ENCODE measurements around the gene FKRP. TPM values are rescaled to one million over a fixed set of nuclear protein-coding genes. Genes with fewer than 3 reads are reported as not detected.

Gene FKRP
- total RNA-seq, 2 experiments from 2014 or later: 15.5 to 18.9 TPM

DNA sequence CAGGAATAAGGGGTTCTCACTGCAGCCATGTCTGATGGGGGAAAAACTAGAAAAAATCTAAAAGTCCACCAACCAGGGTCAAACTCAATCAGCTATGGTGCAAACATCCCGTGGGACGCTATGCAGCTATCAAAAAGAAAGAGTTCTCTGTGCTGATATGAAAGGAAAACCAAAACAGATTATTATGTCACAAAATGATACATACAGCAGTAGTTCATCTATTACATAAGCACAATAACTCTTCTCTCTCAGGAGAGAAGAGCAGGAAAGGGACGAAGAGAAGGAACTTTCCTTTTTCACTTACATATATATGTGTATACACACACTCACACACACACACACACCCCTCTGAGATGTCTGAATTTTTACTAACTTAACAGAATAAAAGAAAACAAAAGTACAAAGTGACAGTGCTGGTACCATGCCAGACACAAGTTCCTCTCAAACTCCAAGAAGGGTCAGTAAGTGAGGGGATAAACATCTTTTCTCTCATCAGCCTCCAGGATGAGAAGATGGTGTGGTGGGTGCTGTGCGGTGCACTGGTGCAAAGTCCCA is 2.9 kb upstream of the FKRP start:
- H3K36me3 ChIP-seq (ENCODE audit: insufficient read depth, low read length): peaks cover 50% of the 10 kb centered on the region
- peaks cover 15% of the 10 kb centered on the region; the same call in 1 of the 2 replicates for H4K20me1 ChIP-seq (ENCODE audit: insufficient read depth, low read length)
- TSS peak; percentile 56 for BruUV-seq (replicated peaks)
- POLR2A ChIA-PET: no interaction called here
- no peak overlapping the region for H3K4me3 ChIP-seq (ENCODE audit: low read depth, low read length, poor library complexity, severe bottlenecking)
- H2AFZ ChIP-seq (ENCODE audit: low read length): no peak overlapping the region
- no peaks in the 10 kb centered on the region for H3K9me3 ChIP-seq (ENCODE audit: low read length)
- peaks cover 66% of the 10 kb centered on the region for H3K79me2 ChIP-seq (ENCODE audit: insufficient read depth, low read depth, low read length)
- intact Hi-C loops (cut with micrococcal nuclease; ENCODE audit: unreplicated experiment): no loop called here
- no peaks in the 10 kb centered on the region for H3K9me2 ChIP-seq (ENCODE audit: insufficient read depth, low read length)
- no peak for DNase-seq (ENCODE audit: low spot score)
- CTCF ChIA-PET (ENCODE audit: unreplicated experiment): no interaction called here
- no peak overlapping the region for H3K27ac ChIP-seq (ENCODE audit: low read depth, low read length, poor library complexity, severe bottlenecking)
- peaks cover 35% of the 10 kb centered on the region for H3K4me1 ChIP-seq (ENCODE audit: insufficient read depth, low read length, poor library complexity, severe bottlenecking)
- 0 out of 2 replicates have a peak overlapping the region, but pooled peaks have one; percentile 1 for H3K4me2 ChIP-seq (ENCODE audit: low read length)
- TF ChIP-seq, protein P1, sequence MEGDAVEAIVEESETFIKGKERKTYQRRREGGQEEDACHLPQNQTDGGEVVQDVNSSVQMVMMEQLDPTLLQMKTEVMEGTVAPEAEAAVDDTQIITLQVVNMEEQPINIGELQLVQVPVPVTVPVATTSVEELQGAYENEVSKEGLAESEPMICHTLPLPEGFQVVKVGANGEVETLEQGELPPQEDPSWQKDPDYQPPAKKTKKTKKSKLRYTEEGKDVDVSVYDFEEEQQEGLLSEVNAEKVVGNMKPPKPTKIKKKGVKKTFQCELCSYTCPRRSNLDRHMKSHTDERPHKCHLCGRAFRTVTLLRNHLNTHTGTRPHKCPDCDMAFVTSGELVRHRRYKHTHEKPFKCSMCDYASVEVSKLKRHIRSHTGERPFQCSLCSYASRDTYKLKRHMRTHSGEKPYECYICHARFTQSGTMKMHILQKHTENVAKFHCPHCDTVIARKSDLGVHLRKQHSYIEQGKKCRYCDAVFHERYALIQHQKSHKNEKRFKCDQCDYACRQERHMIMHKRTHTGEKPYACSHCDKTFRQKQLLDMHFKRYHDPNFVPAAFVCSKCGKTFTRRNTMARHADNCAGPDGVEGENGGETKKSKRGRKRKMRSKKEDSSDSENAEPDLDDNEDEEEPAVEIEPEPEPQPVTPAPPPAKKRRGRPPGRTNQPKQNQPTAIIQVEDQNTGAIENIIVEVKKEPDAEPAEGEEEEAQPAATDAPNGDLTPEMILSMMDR (conservative IDR thresholded peaks at IDR 0.05; ENCODE audit: low read length): no peak
- TF ChIP-seq EZH2phosphoT487 (IDR thresholded peaks at IDR 0.05; ENCODE audit: borderline replicate concordance, low read depth, low read length): no peak

DNA sequence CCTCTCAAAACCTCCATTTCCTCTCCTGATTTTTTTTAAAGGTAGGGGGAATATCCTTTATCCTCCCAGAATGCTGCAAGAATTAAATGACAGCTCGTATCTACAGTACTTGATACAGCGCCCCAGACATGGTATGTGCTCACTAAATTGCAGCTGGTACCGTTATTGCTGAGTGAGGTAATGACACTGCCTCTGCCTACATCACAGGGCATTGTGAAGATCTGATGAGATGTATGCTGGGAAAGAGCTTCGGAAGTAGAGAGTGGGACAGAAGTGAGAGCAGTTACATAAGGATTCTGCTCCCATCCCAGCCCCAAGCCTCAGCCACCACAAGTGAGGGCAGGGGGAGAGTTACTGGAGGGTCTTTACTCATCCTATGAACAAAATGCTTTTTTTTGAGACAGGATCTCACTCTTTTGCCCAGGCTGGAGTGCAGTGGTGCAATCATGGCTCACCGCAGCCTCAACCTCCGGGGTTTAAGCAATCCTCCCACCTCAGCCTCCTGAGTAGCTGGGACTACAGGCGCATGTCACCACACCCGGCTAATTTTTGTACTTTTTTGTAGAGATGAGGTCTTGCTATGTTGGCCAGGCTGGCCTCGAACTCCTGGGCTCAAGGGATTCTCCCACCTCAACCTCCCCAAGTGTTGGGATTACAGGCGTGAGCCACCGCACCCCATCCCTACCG is 1.7 kb upstream of the FKRP start:
- Histone ChIP-seq H3K27ac (ENCODE audit: low read depth, low read length, poor library complexity, severe bottlenecking) (no peak overlapping the region), H3K36me3 (ENCODE audit: insufficient read depth, low read length) (peaks cover 48% of the 10 kb centered on the region), H3K4me2 (ENCODE audit: low read length) (peak overlapping the region; percentile 87), H3K4me1 (ENCODE audit: insufficient read depth, low read length, poor library complexity, severe bottlenecking) (peaks cover 35% of the 10 kb centered on the region), H3K4me3 (ENCODE audit: low read depth, low read length, poor library complexity, severe bottlenecking) (peak overlapping the region; percentile 99), H4K20me1 (ENCODE audit: insufficient read depth, low read length) (peaks cover 15% of the 10 kb centered on the region; the same call in 1 of the 2 replicates), H3K79me2 (ENCODE audit: insufficient read depth, low read depth, low read length) (peaks cover 66% of the 10 kb centered on the region), H3K9me3 (ENCODE audit: low read length) (no peaks in the 10 kb centered on the region), H3K9me2 (ENCODE audit: insufficient read depth, low read length) (no peaks in the 10 kb centered on the region), H2AFZ (ENCODE audit: low read length) (no peak overlapping the region)
- ChIA-PET CTCF (ENCODE audit: unreplicated experiment) (no interaction called here), POLR2A (no interaction called here)
- no peak for DNase-seq (ENCODE audit: low spot score)
- TF ChIP-seq, protein P1 (conservative IDR thresholded peaks at IDR 0.05; ENCODE audit: low read length): no peak
- no peak for TF ChIP-seq EZH2phosphoT487 (IDR thresholded peaks at IDR 0.05; ENCODE audit: borderline replicate concordance, low read depth, low read length)
- intact Hi-C loops (cut with micrococcal nuclease; ENCODE audit: unreplicated experiment): no loop called here
- no TSS peak for BruUV-seq (replicated peaks)

DNA sequence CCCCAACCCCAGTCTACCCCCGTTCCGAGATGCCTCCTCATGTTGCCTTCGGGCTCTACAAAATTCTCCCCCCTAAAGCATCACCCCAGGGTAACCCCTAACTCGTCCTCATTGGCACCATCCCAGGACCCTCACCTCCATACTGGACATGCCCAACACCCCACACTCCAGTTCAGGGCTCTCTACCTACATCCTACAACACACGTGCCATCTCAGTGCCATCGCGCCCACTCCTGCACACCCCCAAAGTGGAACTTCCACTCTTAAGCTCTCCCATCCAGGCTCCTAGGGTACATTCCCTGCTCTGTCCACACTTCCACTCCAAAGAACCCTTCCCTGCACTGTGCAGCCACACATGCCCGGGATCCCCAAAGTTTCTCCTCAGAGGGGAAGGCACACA is 827 bp upstream of the FKRP start:
- intact Hi-C loops (cut with micrococcal nuclease; ENCODE audit: unreplicated experiment): no loop called here
- POLR2A ChIA-PET: no interaction called here
- no peak overlapping the region for H3K27ac ChIP-seq (ENCODE audit: low read depth, low read length, poor library complexity, severe bottlenecking)
- TF ChIP-seq, protein P1 (conservative IDR thresholded peaks at IDR 0.05; ENCODE audit: low read length): no peak
- no peak for TF ChIP-seq EZH2phosphoT487 (IDR thresholded peaks at IDR 0.05; ENCODE audit: borderline replicate concordance, low read depth, low read length)
- no peaks in the 10 kb centered on the region for H3K9me3 ChIP-seq (ENCODE audit: low read length)
- BruUV-seq (replicated peaks): no TSS peak
- H3K36me3 ChIP-seq (ENCODE audit: insufficient read depth, low read length): peaks cover 41% of the 10 kb centered on the region
- DNase-seq (ENCODE audit: low spot score): no peak
- peaks cover 58% of the 10 kb centered on the region for H3K79me2 ChIP-seq (ENCODE audit: insufficient read depth, low read depth, low read length)
- H3K4me3 ChIP-seq (ENCODE audit: low read depth, low read length, poor library complexity, severe bottlenecking): peak overlapping the region; percentile 99
- H2AFZ ChIP-seq (ENCODE audit: low read length): no peak overlapping the region
- H3K4me1 ChIP-seq (ENCODE audit: insufficient read depth, low read length, poor library complexity, severe bottlenecking): peaks cover 39% of the 10 kb centered on the region
- no peaks in the 10 kb centered on the region for H3K9me2 ChIP-seq (ENCODE audit: insufficient read depth, low read length)
- peaks cover 15% of the 10 kb centered on the region; the same call in 1 of the 2 replicates for H4K20me1 ChIP-seq (ENCODE audit: insufficient read depth, low read length)
- H3K4me2 ChIP-seq (ENCODE audit: low read length): peak overlapping the region; percentile 87
- CTCF ChIA-PET (ENCODE audit: unreplicated experiment): no interaction called here
